HT1080 (cell line): ENCODE results near the gene ZNF141. TPM values are rescaled to one million over a fixed set of nuclear protein-coding genes. Genes with fewer than 3 reads are reported as not detected.
A peak's percentile ranks its signal among the peaks of the same experiment; 100 is the strongest.
"Not testable (repeated sequence)": the region's sequence is repeated elsewhere in the genome, so short reads cannot be mapped to it uniquely, and the experiment has no call there.

Source experiments
- DNase-seq: peaks from one replicate; pipeline ENCODE4 v3.0.0-alpha.2; 2015; ENCODE audit warnings: low read depth
- polyA plus RNA-seq, 2 experiments: library from polyadenylated mRNA; depleted of rRNA; stranded (reverse); fragments of >200 nt; gene quantifications; 2 replicates each; pipeline ENCODE4 v1.2.3, GENCODE V29; 2015
- total RNA-seq: library from RNA; depleted of rRNA; stranded (reverse); fragments of >200 nt; shearing (Covaris generic); gene quantifications from 2 replicates; pipeline ENCODE4 v1.2.3, GENCODE V29; 2014; rRNA removed

The ZNF141 gene
- total RNA-seq, result 0.57 and 0.72 TPM in 2 replicates
- 0.18 and 0.23 TPM in 2 replicates for polyA plus RNA-seq (2015; cell fraction: cytosol; rRNA removed)
- 0.22 and 0.33 TPM in 2 replicates for polyA plus RNA-seq (2015; cell fraction: nucleus; rRNA removed)

DNA sequence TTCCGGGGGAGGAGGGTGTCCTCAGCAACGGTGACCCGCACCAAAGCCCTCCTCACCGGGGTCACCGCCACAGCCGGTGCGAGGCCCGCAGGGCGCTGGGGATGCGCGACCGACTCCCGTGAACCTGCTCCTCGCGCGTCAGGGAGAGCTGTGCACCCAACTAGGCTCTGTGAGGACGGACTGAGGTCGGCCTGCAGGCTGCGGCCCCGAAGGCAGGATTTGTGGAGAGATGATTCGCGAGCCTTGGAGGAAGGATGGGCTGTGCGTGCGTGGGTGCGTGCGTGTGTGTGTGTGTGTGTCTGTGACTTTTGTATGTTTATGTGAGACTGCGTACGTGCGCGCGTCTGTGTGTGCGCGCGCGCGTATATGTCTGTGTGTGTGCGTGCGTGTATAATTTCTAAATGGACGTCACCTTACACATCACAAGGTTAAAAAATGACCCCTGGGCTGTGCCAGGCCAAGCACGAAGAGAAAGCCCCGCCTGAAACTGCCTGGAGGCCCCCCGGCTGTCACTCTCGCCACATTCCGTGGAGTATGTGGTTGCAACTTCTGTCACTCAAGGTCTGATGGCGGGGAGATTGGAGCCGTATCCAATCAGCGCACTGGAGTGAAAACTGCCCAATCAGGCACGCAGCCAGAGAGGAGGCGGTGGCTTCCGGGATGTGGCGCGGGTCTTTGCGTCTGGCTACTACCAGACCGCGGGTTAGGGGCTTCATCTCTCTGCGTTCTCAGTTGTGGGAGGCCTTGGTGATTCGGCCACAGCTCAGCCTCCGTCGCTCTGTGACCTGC, at the start of gene ZNF141:
ZNF141 (plus strand) TSS at position 672 of the 789 bp plus-strand sequence. CDS start 170 bp downstream, outside the sequence.
- peak; percentile 37 for DNase-seq

DNA sequence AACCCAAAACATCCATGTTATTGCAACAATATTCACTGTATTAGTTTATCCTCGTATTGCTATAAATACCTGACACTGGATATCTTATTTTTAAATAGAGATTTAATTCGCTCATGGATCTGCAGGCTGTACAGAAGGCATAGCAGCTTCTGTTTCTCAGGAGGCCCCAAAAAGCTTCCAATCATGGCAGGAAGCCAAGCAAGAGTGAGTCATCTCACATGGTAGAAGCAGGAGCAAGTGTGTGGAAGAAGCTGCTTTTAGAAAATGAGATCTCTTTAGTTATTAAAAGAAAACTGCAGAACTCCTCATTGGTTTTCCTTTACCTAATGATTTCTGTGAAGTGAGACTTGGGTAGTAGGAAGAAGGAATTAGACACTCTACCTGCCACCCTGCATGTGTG, 48.7 kb upstream of the ZNF141 start:
- no peak for DNase-seq

DNA sequence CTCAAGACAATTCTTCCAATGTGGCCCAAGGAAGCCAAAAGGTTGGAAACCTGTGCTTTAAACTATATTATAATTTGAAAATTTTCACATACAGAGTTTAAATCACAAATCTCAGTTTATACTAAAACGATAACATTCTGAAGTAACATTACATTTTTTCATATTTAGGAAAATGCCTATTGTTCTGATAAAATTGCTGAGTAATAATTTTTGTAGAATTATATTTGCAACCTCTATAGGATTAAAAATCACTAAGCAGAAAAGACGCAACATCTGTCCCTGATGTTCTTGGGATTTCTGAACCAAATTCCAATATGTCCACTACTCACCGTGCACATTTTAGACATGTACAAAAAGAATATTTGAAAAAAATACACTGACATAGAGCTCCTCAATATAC, 42.9 kb upstream of the ZNF141 start:
- no peak for DNase-seq

DNA sequence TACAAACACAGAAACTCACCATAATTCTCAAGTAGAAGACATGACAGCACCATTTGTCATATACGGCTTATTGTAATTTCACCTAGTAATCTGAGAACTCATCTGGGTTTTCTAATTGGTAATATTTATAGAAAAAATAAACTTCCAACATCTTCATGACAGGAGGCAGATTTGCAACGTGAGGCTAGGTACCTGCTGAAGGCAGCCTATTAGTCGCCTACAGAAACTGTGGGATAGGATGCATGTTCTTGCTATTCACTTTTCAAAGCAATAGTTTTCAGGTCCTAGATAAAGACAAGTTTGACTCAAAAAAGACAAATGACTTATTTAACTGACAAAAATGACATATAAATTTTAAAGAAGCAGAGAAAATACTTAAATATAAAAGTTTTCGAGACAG, 35.2 kb upstream of the ZNF141 start:
- no peak for DNase-seq

DNA sequence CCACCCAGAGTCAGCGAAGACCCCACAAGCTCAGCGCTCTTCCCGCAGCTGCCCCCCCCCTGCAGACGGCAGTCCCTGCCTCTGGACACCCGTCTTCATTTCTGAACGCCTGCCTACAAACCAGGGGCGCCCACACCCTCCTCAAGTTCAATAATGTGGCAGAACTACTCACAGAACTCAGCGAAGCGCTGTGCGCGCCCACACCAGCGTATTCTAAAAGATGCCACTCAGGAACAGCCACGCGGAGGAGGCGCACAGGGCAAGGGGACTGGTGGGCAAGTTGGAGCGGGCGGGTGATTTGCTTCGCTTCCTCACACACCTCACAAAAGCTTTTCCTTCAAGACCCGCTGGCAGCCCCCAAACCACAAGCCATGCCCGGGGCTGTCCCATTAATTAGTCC, 33.1 kb upstream of the ZNF141 start:
- DNase-seq, result not testable (repeated sequence)

DNA sequence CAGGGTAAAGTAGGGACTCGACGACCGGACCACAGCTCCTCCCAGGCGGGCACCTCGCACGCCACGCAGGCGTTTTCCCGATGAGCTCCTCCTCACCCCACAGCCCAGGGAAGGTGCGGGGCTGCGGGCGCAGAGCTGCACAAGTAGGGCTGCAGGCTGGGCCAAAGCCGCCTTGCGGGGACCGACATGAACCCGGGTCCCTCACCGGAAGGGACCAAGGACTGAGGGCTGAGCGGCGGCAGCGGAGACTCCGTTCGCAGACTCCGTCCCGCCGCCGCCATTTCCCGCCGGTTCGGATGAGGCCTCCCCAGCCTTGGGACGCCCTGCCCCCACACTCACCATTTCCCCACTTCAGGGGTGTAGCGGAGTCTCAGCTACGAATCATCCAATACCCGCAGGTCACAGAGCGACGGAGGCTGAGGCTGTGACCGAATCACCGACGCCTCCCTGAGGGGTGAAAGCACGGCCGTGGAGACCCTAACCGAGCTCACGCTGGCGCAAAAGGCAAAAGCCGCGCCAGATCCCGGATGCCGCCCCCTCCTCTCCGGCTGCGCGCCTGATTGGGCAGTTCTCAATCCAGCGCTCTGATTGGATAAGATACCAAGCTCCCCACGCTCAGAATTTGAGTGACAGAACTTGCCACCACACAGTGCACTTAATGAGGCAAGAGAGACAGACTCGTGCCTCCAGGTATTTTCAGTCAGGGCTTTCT, 32.5 kb upstream of the ZNF141 start, which contains the start of gene ZNF732:
ZNF732 (minus strand) TSS at position 506 of the 712 bp plus-strand sequence; CDS start at position 342, 164 bp downstream.
- no peak for DNase-seq

DNA sequence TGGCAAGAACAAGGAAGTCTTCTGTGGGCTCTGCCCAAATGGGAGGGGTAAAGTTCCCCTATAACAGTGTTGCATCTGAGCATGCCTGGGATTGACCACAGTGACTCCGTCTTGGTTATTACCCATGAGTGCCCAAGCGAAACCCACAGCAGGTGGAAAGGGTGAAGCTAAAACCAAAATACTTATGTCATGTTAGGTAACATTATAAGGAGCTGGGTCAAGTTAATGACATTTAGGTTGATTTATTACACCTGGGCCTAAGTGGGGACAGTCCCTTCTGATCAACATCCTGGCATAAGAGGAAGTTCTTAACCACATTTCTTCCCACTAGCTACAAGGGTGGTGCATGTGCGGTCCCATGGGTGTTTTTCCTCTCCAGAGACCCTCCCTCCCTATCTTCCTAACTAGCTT, 31.1 kb upstream of the ZNF141 start:
- DNase-seq, result no peak

DNA sequence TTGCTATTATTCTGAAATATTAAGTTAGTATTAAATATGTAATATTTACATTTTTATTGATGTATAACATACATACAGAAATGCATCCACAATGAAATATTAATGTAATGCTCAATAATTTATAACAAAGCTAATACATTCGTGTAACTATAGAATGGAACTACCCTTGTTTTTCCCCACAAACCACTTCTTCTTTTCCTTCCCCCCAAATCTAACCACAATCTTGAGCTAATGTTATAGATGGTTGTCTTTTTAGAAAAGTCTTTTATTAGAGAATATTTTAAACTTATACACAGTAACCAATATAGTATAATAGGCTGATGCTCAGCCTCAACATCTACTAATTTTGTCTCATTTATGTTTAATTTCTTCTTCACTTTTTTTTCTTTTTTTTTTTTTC, 27.8 kb upstream of the ZNF141 start:
- no peak for DNase-seq

DNA sequence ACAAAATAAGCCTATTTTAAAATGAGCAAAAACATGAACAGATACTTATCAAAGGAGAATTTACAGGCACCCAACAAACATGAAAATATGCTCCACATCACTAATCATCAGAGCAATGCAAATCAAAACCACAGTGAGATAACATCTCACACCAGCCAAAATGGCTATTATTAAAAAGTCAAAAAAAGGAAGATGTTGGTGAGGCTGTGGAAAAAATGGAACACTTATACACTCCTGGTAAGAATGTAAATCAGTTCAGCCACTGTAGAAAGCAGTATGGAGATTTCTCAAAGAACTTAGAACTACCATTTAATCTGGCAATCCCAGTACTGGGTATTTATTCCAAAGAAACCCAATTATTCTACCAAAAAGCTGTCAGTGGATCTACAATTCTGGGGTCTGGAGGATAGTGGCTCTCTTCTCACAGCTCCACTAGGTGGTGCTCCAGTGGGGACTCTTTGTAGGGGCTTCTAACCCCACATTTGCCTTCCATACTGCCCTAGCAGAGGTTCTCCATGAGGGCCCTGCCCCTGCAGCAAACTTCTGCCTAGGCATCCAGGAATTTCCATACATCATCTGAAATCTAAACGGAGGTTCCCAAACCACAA, 23.2 kb upstream of the ZNF141 start:
- no peak for DNase-seq

DNA sequence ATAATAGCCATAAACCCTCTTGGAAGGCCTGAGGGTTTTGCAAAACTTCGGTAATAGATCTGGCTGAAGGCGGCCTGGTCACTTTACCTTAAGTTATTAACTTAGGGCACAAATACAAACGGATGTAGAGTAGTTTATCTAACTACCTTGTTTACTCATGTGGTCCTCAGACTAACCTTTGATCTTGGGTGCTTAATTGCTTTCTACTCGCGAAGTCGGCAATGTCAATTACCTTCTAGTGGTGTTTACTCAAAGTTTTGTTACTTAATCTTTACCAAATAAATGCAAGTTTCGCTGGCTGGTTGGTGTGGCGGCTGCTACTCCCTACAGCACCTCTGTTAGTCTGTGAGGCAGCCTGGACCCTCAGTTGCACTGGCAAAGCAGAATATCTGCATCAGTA, 8.9 kb upstream of the ZNF141 start:
- no peak for DNase-seq

DNA sequence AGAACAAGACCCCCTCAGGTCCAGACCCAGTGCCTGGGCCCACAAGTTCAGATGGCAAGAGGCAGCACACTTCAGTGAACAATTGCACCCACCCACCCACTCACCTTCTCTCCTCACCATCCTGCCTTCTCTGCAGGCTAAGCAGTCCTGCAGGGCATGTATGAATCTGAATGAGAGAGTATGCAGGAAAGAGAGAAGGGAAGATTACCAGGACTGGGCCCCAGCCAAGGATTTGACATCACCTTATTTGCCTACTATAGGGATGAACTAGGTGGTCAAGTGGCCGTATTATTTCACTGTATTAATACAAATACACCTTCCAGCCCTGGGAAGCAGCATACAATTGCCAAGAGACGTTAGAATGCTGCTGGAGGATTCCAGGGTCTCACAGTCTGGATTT, 2.1 kb upstream of the ZNF141 start:
- no peak for DNase-seq

DNA sequence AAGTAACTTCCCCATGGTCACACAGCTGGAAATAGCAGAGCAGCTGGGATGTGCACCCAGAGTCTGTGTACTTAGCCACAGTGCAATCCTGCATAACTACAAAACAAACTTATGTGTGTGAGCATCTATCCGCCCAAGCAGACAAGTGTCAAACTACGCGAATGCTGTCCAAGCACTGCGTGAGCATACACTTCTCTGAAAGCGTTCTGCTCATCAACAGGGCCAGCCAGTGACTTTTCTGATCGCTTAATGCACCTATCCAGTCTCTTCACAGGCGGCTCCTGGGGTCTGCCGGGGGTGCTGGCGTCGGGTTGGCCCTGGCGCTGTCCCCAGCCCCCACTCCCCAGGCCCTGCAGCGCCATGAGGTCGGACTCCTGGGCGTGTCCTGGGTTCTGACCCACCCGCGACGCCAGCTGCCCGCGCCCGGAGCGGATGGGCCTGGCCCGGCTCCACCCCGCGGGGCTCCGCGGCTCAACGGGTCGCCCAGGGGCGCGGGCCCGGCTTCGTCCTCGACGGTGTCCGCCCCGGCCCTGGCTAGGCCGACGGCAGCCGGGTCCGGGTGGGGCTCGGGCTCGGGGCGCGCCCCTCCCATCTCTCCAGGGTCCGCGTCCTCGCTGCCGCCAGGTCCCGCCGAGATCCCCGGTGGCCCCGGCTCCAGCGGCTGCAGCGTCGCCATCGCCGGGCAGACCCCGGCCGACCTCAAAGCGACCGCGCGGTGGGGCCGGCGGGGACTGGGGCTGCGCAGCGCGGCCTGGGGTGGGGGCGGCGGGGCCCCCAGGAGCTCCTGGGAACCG, 1.3 kb upstream of the ZNF141 start:
- DNase-seq, result no peak

DNA sequence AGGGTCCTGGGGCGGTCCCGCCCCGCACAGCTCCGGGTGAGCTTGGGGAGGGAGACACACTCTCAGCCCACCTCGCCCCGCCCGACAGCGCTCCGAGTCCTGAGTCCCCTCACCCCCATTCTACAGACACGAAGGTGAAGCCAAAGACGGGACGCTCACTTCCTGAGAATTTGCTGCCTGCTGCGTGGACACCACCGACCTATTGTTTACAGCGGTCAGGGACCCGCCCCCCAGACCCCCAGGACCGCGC, 796 bp upstream of the ZNF141 start:
- DNase-seq, result no peak

DNA sequence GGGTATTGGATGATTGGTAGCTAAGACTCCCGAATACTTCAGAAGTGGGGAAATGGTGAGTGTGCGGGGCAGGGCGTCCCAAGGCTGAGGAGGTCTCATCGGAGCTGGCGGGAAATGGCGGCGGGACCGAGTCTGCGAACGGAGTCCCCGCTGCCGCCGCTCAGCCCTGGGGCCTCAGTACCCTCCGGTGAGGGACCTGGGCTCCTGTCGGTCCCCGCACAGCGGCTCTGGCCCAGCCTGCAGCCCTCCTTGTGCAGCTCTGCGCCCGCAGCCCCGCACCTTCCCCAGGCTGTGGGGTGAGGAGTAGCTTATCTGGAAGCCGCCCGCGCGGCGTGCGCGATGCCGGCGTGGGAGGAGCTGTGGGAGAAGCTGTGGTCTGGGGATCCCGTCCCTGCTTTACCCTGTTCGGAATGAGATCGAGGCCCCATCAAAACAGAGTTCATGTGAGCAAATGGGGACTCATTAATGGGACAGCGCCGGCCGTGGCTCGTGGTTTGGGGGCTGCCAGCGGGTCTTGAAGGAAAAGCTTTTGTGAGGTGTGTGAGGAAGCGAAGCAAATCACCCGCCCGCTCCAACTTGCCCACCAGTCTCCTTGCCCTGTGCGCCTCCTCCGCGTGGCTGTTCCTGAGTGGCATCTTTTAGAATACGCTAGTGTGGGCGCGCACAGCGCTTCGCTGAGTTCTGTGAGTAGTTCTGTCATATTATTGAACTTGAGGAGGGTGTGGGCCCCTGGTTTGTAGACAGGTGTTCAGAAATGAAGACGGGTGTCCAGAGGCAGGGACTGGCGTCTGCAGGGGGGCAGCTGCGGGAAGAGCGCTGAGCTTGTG, 531 bp downstream of the ZNF141 start:
- no peak for DNase-seq

DNA sequence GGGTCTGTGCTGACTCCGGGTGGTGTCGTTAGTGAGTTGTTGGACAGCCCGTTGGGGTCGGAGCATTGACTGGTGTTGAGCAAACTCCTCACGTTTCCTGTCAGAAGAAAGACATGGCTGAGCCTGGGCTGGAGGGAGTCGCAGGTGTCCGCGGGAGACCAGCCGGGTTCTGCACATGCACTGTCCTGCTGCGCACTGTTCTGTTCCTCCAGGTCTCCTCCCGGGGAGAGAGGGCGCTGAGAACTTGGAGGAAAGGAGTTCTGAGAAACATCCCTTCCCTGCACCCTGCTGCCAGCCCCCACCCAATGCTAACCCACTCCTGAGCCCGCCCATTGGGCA, 1.1 kb downstream of the ZNF141 start:
- no peak for DNase-seq

DNA sequence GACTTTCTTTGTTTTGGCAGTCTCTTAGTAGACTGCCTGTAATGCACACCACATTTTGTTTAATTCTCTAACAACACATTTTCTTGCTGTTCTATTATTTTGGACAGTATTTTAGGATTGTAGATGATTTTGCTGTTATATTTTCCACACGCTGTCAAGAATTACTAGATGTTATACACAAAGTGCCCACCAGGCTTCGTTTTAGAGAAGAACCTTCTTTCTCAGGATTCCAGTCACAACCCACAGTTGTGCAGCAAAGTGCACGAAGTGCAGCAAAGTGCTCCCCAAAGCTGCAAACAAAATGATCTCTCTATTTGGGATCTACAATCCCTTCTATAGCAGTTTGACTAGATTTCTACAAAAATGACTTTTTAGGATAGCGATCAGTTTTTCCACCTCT, 2.4 kb downstream of the ZNF141 start:
- DNase-seq, result no peak

DNA sequence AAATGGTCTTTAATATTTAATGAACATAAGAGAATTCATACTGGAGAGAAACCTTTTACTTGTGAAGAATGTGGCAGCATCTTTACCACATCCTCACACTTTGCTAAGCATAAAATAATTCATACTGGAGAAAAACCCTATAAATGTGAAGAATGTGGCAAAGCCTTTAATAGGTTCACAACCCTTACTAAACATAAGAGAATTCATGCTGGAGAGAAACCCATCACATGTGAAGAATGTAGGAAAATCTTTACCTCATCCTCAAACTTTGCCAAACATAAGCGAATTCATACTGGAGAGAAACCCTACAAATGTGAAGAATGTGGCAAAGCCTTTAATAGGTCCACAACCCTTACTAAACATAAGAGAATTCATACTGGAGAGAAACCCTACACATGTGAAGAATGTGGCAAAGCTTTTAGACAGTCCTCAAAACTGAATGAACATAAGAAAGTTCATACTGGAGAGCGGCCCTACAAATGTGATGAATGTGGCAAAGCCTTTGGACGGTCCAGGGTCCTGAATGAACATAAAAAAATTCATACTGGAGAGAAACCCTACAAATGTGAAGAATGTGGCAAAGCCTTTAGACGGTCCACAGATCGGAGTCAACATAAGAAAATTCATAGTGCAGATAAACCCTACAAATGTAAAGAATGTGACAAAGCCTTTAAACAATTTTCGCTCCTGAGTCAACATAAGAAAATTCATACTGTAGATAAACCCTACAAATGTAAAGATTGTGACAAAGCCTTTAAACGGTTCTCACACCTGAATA, 35.6 kb downstream of the ZNF141 start:
- DNase-seq, result no peak

DNA sequence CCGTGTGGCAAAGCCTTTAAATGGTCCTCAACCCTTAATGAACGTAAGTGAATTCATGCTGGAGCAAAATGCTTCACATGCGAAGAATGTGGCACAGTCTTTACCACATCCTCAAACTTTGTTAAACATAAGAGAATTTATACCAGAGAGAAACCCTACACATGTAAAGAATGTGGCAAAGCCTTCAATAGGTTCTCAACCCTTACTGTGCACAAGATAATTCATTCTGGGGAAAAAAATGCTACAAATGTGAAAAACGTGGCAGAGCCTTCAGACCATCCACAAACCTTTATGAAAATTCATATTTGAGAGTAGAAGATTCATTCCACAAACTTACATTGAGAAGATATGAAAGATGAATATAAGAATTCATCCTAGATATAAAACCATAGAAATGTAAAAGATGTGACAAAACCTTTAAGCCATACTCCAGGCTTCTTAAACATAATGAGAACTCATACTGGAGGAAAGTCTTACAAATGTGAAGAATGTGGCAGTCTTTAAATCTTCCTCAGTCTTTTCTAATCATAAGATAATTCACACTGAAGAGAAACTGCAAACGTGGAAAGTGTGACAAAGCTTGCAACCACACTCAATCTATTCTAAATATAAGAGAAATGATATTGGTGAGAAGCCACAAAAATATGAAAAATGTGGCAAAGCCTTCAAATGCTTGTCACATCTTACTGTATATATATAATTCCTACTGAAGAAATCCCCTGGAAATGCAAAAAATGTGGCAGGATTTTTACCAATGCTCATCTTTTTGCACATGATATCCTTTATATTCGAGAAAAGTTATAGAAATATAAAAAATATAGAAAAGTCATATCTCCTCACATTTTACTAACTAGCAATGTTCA, 36.9 kb downstream of the ZNF141 start:
- no peak for DNase-seq
